GM19035 (cell line): ENCODE data around the gene TCTA.

Experiments
- ATAC-seq: cut with Tn5 transposase; IDR thresholded peaks from one replicate; pipeline ENCODE4 v1.9.1; 2021; ENCODE audit not compliant: unreplicated experiment

TCTA gene

GRCh38 chr3:49456466-49456865 is 44.2 kb downstream of the TCTA start:
- no peak for ATAC-seq

DNA sequence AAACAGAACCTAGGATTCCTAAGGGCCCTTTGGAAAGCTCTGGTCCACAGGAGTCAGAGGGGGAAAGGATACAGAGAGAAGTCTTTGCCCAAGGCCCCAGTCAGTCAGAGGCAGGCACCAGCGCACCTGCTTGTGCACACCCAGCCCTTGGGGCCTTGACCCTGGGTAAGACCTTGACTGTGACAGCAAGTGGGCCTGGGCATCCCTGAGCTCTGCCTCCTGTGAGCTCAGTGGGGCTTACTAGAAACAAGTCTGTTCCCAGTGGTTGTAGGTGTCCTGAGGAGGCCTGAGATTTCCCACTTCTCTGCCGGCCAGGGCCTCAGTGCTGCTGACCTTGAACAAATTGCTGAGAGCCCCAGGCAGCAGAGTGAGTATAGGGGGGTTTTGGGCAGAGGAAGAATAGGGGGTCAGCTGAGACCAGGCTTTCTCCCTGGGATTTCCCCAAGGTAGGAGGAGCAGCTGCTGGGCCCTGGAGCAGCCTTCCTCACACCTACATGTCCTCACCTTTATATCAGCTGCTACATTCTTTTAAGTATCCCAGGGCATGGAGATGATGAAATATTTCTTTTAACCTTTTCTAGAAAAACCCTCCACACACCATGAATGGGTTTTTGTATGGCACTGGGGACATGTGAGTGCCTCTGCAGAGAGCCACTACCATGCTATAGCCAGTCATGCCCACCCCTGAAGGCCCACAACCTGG is 48.1 kb downstream of the TCTA start:
- ATAC-seq: no peak

DNA sequence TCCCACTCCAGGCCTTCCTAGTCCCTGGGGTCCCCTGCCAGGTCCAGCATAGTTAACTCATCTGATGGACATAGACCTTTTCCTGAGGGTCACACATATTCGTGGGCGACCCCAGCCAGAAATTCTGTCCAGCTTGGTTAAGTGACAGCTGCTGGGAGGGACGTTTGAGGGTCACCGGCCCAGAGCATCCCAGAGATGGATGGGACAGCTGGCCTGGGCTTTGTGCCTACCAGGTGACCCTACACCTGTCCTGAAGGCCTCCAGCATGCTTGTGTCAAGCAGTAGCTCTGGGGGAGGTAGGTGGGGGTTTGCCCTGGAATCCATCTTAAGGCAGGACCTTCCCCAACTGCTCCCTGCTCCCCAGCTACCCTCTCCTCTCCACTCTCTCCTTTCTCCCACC is 48.7 kb downstream of the TCTA start:
- no peak for ATAC-seq

DNA sequence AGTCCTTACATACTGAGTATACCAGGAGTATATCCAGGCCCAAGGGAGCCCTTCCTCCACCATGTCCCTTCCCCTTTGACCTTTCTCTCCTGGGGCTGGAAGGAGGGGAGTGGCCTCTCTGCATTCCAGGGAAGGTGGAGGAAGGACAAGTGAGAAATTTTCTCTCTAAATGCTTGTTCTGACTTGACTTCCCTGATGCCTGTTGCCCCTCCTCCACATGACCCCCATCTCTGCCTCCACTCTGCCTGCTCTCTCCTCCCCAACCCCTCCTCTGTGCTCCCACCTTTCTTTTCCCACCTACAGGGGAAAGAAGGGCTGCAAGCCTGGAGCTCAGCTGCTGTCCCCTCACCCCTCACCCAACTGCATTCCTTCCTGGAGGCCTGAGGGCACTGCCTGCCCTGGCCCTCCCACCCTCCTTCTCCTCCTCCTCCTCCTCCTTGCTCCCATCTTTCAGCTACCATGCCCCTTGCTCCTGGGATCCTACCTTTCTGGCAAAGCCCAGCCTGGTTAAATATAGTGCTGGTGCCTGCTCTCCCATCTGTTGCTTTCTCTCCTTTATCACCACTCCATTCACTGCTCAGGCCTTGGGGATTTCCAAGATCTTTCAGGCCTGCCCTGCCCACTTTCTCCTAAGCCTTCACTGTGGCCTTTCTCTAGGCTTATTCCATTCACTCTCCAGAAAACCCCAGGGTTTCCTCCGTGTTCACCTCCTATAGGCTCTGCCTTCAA is 49.4 kb downstream of the TCTA start:
- ATAC-seq: no peak

GRCh38 chr3:49462222-49462621 is 50.0 kb downstream of the TCTA start:
- no peak for ATAC-seq

- ATAC-seq: no peak
These were observed 53.2 kb downstream of the TCTA start for GRCh38 chr3:49465270-49466034.
